ENCODE results near the gene NAALADL1. TPM values are rescaled to one million over a fixed set of nuclear protein-coding genes. Genes with fewer than 3 reads are reported as not detected.
"Not testable (repeated sequence)": the region's sequence is repeated elsewhere in the genome, so short reads cannot be mapped to it uniquely, and the experiment has no call there.

Gene NAALADL1
- total and polyA plus RNA-seq, 4 experiments from 2014 or later: 16.6 to 27.0 (median 22.9) TPM

- POLR2A ChIA-PET (ENCODE audit: partially characterized antibody): no interaction called here
- CTCF ChIA-PET (ENCODE audit: partially characterized antibody): no interaction called here
- H3K27ac Mint-ChIP-seq: peak overlapping the region in 1 of 7 donors; percentile 25
Measured at GRCh38 chr11:65008016-65008415, 50.3 kb downstream of the NAALADL1 start.

DNA sequence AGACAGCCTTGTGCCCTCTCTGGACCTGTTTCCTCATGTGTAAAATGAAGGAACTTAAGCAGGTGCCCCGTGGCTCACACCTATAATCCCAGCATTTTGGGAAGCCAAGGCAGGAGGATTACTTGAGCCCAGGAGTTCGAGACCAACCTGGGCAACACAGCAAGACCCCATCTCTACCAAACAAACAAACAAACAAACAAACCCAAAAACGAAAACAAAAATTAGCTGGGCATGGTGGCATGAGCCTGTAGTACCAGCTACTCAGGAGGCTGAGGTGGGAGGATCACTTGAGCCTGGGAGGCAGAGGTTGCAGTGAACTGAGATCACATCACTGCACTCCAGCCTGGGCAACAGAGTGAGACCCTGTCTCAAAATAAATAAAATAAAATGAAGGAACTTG lies 54.4 kb downstream of the NAALADL1 start:
- H3K4me3 Mint-ChIP-seq; H3K27me3 ChIP-seq (ENCODE audit: insufficient read depth, low read length); intact Hi-C loops (cut with micrococcal nuclease); POLR2A ChIA-PET (ENCODE audit: partially characterized antibody); H3K9me3 ChIP-seq (ENCODE audit: control insufficient read depth in 1 of 2, low read length in 2 of 2); DNase-seq; H3K36me3 ChIP-seq (ENCODE audit: insufficient read depth, low read length); H3K4me1 ChIP-seq (ENCODE audit: insufficient read depth, low read length); H3K27ac Mint-ChIP-seq; H3K27ac ChIP-seq (ENCODE audit: low read depth, low read length); H3K4me1 Mint-ChIP-seq; H3K4me3 ChIP-seq (ENCODE audit: low read length in 2 of 2); H3K36me3 Mint-ChIP-seq; H3K27me3 Mint-ChIP-seq; H3K9me3 Mint-ChIP-seq: not testable (repeated sequence)
- CTCF ChIA-PET (ENCODE audit: partially characterized antibody): interaction anchor here (1.5 kb wide), 1 partner anchor 10 kb away, joined by 3 read pairs; the partner anchor contains the start of gene ARL2

More at GRCh38 chr11:65008016-65008415, 50.3 kb downstream of the NAALADL1 start:
- Histone ChIP-seq H3K4me3 (ENCODE audit: low read length in 2 of 2) (no peak overlapping the region), H3K36me3 (ENCODE audit: insufficient read depth, low read length) (no peaks in the 10 kb centered on the region), H3K9me3 (ENCODE audit: control insufficient read depth in 1 of 2, low read length in 2 of 2) (no peaks in the 10 kb centered on the region), H3K27ac (ENCODE audit: low read depth, low read length) (no peak overlapping the region), H3K27me3 (ENCODE audit: insufficient read depth, low read length) (no peaks in the 10 kb centered on the region), H3K4me1 (ENCODE audit: insufficient read depth, low read length) (peaks cover 1% of the 10 kb centered on the region)
- Mint-ChIP-seq H3K27me3 (no peaks in the 10 kb centered on the region), H3K9me3 (no peaks in the 10 kb centered on the region), H3K4me1 (peaks cover under 1 to 2% (median 1%) of the 10 kb centered on the region in 4 donors), H3K4me3 (no peak overlapping the region), H3K36me3 (no peaks in the 10 kb centered on the region)
- DNase-seq: no peak
- intact Hi-C loops (cut with micrococcal nuclease): no loop called here

DNA sequence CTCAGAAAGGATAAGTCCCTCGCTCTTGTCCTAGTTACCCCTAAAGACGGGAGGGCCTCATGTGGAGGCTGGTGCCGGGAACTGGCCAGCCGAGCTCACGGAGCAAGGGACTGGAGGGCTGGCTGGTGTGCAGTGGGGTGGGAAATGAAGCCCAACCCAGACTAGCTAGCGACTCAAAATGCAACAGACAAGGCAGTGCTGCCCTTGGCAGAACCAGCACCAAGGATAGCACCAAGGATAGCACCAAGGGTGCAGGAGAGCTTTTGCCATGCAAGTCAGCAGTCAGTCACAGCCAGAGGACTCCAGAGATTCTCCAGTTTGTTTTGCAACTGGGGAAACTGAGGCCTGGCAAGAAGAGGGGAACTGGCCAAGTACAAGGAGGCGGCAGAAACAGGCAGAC lies 55.1 kb downstream of the NAALADL1 start:
- Mint-ChIP-seq H3K36me3 (no peaks in the 10 kb centered on the region), H3K27me3 (no peaks in the 10 kb centered on the region), H3K4me3 (no peak overlapping the region), H3K9me3 (no peaks in the 10 kb centered on the region), H3K4me1 (peaks cover 4 to 12% (median 6%) of the 10 kb centered on the region in 4 donors), H3K27ac (no peak overlapping the region)
- no peak overlapping the region for H3K4me3 ChIP-seq (ENCODE audit: low read length in 2 of 2)
- peaks cover 11% of the 10 kb centered on the region for H3K4me1 ChIP-seq (ENCODE audit: insufficient read depth, low read length)
- H3K27me3 ChIP-seq (ENCODE audit: insufficient read depth, low read length): no peaks in the 10 kb centered on the region
- no peaks in the 10 kb centered on the region for H3K36me3 ChIP-seq (ENCODE audit: insufficient read depth, low read length)
- ChIA-PET CTCF (ENCODE audit: partially characterized antibody) (interaction anchor here (1.5 kb wide), 1 partner anchor 11 kb away, joined by 3 read pairs; the partner anchor contains the start of gene ARL2), POLR2A (ENCODE audit: partially characterized antibody) (interaction anchor here (0.9 kb wide), 1 partner anchor 49 kb away, joined by 3 read pairs; no protein-coding TSS in a partner anchor)
- intact Hi-C loops (cut with micrococcal nuclease): no loop called here
- no peak overlapping the region for H3K27ac ChIP-seq (ENCODE audit: low read depth, low read length)
- H3K9me3 ChIP-seq (ENCODE audit: control insufficient read depth in 1 of 2, low read length in 2 of 2): no peaks in the 10 kb centered on the region
- no peak for DNase-seq

DNA sequence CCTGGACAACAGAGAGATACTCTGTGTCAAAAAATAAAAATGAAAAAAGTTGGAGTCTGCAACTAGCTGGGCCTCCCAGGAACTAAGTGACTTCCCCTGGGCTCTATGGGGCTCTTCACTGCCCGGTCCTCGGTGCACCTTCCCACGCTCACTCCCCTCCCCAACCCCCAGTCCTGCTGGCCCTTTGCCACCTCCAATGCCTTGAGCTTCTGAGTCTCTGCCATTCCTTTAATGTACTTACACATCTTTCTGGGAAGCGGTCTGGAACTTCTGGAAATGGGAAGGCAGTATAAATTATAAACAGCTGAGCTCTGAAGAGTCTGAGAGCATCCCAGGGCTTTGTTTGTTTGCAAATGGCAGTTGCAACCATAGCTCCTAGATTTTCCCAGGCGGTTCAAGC lies 55.6 kb downstream of the NAALADL1 start:
- H3K27ac Mint-ChIP-seq: no peak overlapping the region
- H3K4me3 Mint-ChIP-seq: no peak overlapping the region

GRCh38 chr11:64999478-64999877 lies 58.9 kb downstream of the NAALADL1 start:
- Histone ChIP-seq H3K27me3 (ENCODE audit: insufficient read depth, low read length) (no peaks in the 10 kb centered on the region), H3K9me3 (ENCODE audit: control insufficient read depth in 1 of 2, low read length in 2 of 2) (no peaks in the 10 kb centered on the region), H3K36me3 (ENCODE audit: insufficient read depth, low read length) (no peaks in the 10 kb centered on the region), H3K4me3 (ENCODE audit: low read length in 2 of 2) (no peak overlapping the region), H3K4me1 (ENCODE audit: insufficient read depth, low read length) (peaks cover 16% of the 10 kb centered on the region), H3K27ac (ENCODE audit: low read depth, low read length) (no peak overlapping the region)
- CTCF ChIA-PET (ENCODE audit: partially characterized antibody): interaction anchor here (1.6 kb wide), 1 partner anchor 13 kb away, joined by 6 read pairs; no protein-coding TSS in a partner anchor
- Mint-ChIP-seq H3K27ac (no peak overlapping the region), H3K27me3 (peaks cover 0 to 1% of the 10 kb centered on the region in 2 donors), H3K4me1 (peaks cover 7 to 16% (median 10%) of the 10 kb centered on the region in 4 donors), H3K36me3 (no peaks in the 10 kb centered on the region), H3K4me3 (no peak overlapping the region), H3K9me3 (no peaks in the 10 kb centered on the region)
- DNase-seq: no peak
- POLR2A ChIA-PET (ENCODE audit: partially characterized antibody): interaction anchor here (0.6 kb wide), 1 partner anchor 442 kb away, joined by 3 read pairs; no protein-coding TSS in a partner anchor
- intact Hi-C loops (cut with micrococcal nuclease): no loop called here

More for the DNA sequence above, 55.6 kb downstream of the NAALADL1 start:
- peaks cover 11% of the 10 kb centered on the region for H3K4me1 ChIP-seq (ENCODE audit: insufficient read depth, low read length)
- Mint-ChIP-seq H3K9me3 (no peaks in the 10 kb centered on the region), H3K4me1 (peaks cover 7 to 16% (median 10%) of the 10 kb centered on the region in 4 donors), H3K36me3 (no peaks in the 10 kb centered on the region), H3K27me3 (no peaks in the 10 kb centered on the region)
- no peak overlapping the region for H3K27ac ChIP-seq (ENCODE audit: low read depth, low read length)
- intact Hi-C loops (cut with micrococcal nuclease): no loop called here
- no peak overlapping the region for H3K4me3 ChIP-seq (ENCODE audit: low read length in 2 of 2)
- no peaks in the 10 kb centered on the region for H3K9me3 ChIP-seq (ENCODE audit: control insufficient read depth in 1 of 2, low read length in 2 of 2)
- H3K27me3 ChIP-seq (ENCODE audit: insufficient read depth, low read length): no peaks in the 10 kb centered on the region
- DNase-seq: no peak
- no peaks in the 10 kb centered on the region for H3K36me3 ChIP-seq (ENCODE audit: insufficient read depth, low read length)
- CTCF ChIA-PET (ENCODE audit: partially characterized antibody): interaction anchor here (1.5 kb wide), 1 partner anchor 11 kb away, joined by 3 read pairs; the partner anchor contains the start of gene ARL2
- POLR2A ChIA-PET (ENCODE audit: partially characterized antibody): interaction anchor here (0.9 kb wide), 1 partner anchor 49 kb away, joined by 3 read pairs; no protein-coding TSS in a partner anchor

DNA sequence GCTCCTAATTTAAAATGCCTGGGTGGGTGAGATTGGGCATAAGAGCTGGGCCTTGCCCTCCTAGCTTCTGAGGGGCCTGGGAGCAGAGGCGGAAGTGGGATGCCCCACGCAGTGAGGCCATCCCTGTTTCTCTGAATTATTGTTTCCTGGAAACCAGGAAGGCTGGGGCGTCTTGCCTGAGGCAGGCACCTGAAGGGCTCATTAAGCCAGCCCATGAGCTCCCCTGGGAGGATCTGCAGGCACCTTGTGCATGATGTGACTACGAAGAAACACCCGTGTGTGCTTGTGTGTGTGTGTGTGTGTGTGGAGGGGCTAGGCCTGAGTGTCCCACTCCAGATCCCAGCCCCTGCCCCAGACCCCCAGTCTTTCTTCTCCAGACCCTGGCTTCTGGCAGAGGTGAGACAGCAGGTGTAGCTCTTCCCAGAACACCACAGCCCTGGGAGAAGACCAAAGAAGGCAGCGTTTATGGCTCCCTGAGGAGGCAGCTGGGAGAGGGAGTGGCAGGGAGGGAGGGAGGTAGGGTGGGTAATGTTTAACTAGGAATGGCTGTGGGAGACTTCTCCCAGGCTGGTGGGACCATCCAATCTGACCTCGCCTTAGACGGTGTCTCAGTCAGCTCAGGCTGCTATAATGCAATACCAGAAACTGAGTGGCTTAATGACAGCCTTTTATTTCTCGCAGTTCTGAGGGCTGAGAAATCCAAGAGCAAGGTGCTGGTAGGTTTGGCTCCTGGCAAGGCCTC lies 59.5 kb downstream of the NAALADL1 start:
- H3K4me3 Mint-ChIP-seq: peak overlapping the region in 3 of 8 donors; percentile 9 to 57 (median 53)
- H3K27me3 Mint-ChIP-seq: peaks cover 0 to 1% of the 10 kb centered on the region in 2 donors
- Histone ChIP-seq H3K4me1 (ENCODE audit: insufficient read depth, low read length) (peaks cover 16% of the 10 kb centered on the region), H3K27ac (ENCODE audit: low read depth, low read length) (peak overlapping the region; percentile 21), H3K9me3 (ENCODE audit: control insufficient read depth in 1 of 2, low read length in 2 of 2) (no peaks in the 10 kb centered on the region), H3K36me3 (ENCODE audit: insufficient read depth, low read length) (no peaks in the 10 kb centered on the region), H3K27me3 (ENCODE audit: insufficient read depth, low read length) (no peaks in the 10 kb centered on the region), H3K4me3 (ENCODE audit: low read length in 2 of 2) (no peak overlapping the region)
- peak overlapping the region; percentile 11 to 85 (median 47) for H3K27ac Mint-ChIP-seq
- CTCF ChIA-PET (ENCODE audit: partially characterized antibody): interaction anchor here (0.7 to 1.7 kb wide), 2 partner anchors 14 to 28 kb away, joined by 3 to 7 read pairs; partner anchors contain the start of gene SNX15
- intact Hi-C loops (cut with micrococcal nuclease): no loop called here
- POLR2A ChIA-PET (ENCODE audit: partially characterized antibody): no interaction called here
- no peaks in the 10 kb centered on the region for H3K36me3 Mint-ChIP-seq
- no peaks in the 10 kb centered on the region for H3K9me3 Mint-ChIP-seq
- H3K4me1 Mint-ChIP-seq: peaks cover 7 to 16% (median 10%) of the 10 kb centered on the region in 4 donors
- no peak for DNase-seq

DNA sequence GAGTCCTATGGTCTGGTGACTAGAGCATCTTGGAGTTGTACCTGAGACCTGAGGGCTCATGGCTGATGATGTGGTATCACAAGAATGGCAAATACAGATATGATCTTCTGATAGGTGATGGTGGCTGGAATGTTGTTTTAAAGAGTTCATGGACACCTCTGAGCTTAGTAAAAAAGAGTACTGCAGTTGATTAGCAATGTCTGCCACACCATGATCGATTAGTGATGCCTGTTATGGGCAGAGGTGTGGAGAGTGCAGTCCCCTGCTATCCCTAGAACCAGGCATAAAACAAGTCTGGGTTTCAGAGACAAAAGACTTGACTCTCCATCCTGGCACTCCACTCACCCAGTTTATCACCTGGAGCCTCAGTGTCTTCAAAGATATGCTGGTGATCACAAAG lies 60.2 kb downstream of the NAALADL1 start:
- POLR2A ChIA-PET (ENCODE audit: partially characterized antibody): no interaction called here
- intact Hi-C loops (cut with micrococcal nuclease): no loop called here
- peaks cover 7 to 16% (median 10%) of the 10 kb centered on the region in 4 donors for H3K4me1 Mint-ChIP-seq
- Histone ChIP-seq H3K36me3 (ENCODE audit: insufficient read depth, low read length) (no peaks in the 10 kb centered on the region), H3K27me3 (ENCODE audit: insufficient read depth, low read length) (no peaks in the 10 kb centered on the region), H3K9me3 (ENCODE audit: control insufficient read depth in 1 of 2, low read length in 2 of 2) (no peaks in the 10 kb centered on the region), H3K4me1 (ENCODE audit: insufficient read depth, low read length) (peaks cover 16% of the 10 kb centered on the region), H3K27ac (ENCODE audit: low read depth, low read length) (no peak overlapping the region), H3K4me3 (ENCODE audit: low read length in 2 of 2) (no peak overlapping the region)
- no peak for DNase-seq
- peak overlapping the region in 4 of 7 donors; percentile 7 to 85 (median 29) for H3K27ac Mint-ChIP-seq
- peak overlapping the region in 2 of 8 donors; percentile 1 to 53 for H3K4me3 Mint-ChIP-seq
- CTCF ChIA-PET (ENCODE audit: partially characterized antibody): interaction anchor here (0.7 to 1.7 kb wide), 2 partner anchors 14 to 29 kb away, joined by 3 to 7 read pairs; partner anchors contain the start of gene SNX15
- peaks cover 0 to 1% of the 10 kb centered on the region in 2 donors for H3K27me3 Mint-ChIP-seq
- no peaks in the 10 kb centered on the region for H3K36me3 Mint-ChIP-seq
- H3K9me3 Mint-ChIP-seq: no peaks in the 10 kb centered on the region

All from CD4-positive, alpha-beta memory T cell (primary cell).